ENCODE results near the gene DGCR2. TPM values are rescaled to one million over a fixed set of nuclear protein-coding genes. Genes with fewer than 3 reads are reported as not detected.

DGCR2 gene
- total and polyA plus RNA-seq, 2 experiments from 2014 or later, result 18.5 to 83.0 TPM

- H3K36me3 ChIP-seq (ENCODE audit: insufficient read depth), result no peaks in the 10 kb centered on the region
- no peak for DNase-seq (ENCODE audit: low spot score)
These were observed 82.8 kb downstream of the DGCR2 start for GRCh38 chr22:19039448-19039780.

More at GRCh38 chr22:19039448-19039780, 82.8 kb downstream of the DGCR2 start:
- Histone ChIP-seq H3K27me3 (ENCODE audit: insufficient read depth) (no peaks in the 10 kb centered on the region), H3K9me2 (ENCODE audit: insufficient read depth) (no peaks in the 10 kb centered on the region), H4K20me1 (replicated peaks; ENCODE audit: insufficient read depth) (peaks cover 4% of the 10 kb centered on the region), H3F3A (replicated peaks; ENCODE audit: low read depth) (no peaks in the 10 kb centered on the region), H2AFZ (no peak overlapping the region), H3K4me2 (no peak overlapping the region), H3K79me2 (replicated peaks; ENCODE audit: insufficient read depth) (no peaks in the 10 kb centered on the region), H3K27ac (ENCODE audit: low read depth) (no peak overlapping the region), H3K4me3 (no peak overlapping the region), H3K4me1 (ENCODE audit: insufficient read depth) (no peaks in the 10 kb centered on the region; the same call in 1 of the 2 replicates)
- Mint-ChIP-seq H3K9me3 (no peaks in the 10 kb centered on the region), H3K36me3 (ENCODE audit: low read depth) (peaks cover 16% of the 10 kb centered on the region), H3K4me1 (peaks cover 3% of the 10 kb centered on the region; the same call in 2 of the 3 replicates), H3K4me3 (no peak overlapping the region), H3K27me3 (ENCODE audit: insufficient read depth, low read depth, poor library complexity) (peaks cover 12% of the 10 kb centered on the region), H3K27ac (no peak overlapping the region)
- no peak for TF ChIP-seq STAT1 (IDR thresholded peaks at IDR 0.05; ENCODE audit: unreplicated experiment)
- no peak for TF ChIP-seq NANOG (IDR thresholded peaks at IDR 0.05; ENCODE audit: borderline replicate concordance)
- TF ChIP-seq POLR2AphosphoS5 (IDR thresholded peaks at IDR 0.05; ENCODE audit: low read depth), result no peak
- TF ChIP-seq EZH2phosphoT487 (IDR thresholded peaks at IDR 0.05; ENCODE audit: unreplicated experiment), result no peak
- no peak for TF ChIP-seq EZH2 (IDR thresholded peaks at IDR 0.05; ENCODE audit: low read depth, unreplicated experiment)
- TF ChIP-seq CREB1 (CRISPR knock-in tag; IDR thresholded peaks at IDR 0.05; ENCODE audit: low read depth), result no peak
- TF ChIP-seq CTCF (conservative IDR thresholded peaks at IDR 0.05; ENCODE audit: low read depth in 2 of 2), result no peak
- TF ChIP-seq ZNF114 (CRISPR knock-in tag; IDR thresholded peaks at IDR 0.05), result no peak
- no peak for TF ChIP-seq REST (IDR thresholded peaks at IDR 0.05; ENCODE audit: unreplicated experiment)
- no peak for TF ChIP-seq JUNB (IDR thresholded peaks at IDR 0.05; ENCODE audit: unreplicated experiment)
- TF ChIP-seq, protein P1, sequence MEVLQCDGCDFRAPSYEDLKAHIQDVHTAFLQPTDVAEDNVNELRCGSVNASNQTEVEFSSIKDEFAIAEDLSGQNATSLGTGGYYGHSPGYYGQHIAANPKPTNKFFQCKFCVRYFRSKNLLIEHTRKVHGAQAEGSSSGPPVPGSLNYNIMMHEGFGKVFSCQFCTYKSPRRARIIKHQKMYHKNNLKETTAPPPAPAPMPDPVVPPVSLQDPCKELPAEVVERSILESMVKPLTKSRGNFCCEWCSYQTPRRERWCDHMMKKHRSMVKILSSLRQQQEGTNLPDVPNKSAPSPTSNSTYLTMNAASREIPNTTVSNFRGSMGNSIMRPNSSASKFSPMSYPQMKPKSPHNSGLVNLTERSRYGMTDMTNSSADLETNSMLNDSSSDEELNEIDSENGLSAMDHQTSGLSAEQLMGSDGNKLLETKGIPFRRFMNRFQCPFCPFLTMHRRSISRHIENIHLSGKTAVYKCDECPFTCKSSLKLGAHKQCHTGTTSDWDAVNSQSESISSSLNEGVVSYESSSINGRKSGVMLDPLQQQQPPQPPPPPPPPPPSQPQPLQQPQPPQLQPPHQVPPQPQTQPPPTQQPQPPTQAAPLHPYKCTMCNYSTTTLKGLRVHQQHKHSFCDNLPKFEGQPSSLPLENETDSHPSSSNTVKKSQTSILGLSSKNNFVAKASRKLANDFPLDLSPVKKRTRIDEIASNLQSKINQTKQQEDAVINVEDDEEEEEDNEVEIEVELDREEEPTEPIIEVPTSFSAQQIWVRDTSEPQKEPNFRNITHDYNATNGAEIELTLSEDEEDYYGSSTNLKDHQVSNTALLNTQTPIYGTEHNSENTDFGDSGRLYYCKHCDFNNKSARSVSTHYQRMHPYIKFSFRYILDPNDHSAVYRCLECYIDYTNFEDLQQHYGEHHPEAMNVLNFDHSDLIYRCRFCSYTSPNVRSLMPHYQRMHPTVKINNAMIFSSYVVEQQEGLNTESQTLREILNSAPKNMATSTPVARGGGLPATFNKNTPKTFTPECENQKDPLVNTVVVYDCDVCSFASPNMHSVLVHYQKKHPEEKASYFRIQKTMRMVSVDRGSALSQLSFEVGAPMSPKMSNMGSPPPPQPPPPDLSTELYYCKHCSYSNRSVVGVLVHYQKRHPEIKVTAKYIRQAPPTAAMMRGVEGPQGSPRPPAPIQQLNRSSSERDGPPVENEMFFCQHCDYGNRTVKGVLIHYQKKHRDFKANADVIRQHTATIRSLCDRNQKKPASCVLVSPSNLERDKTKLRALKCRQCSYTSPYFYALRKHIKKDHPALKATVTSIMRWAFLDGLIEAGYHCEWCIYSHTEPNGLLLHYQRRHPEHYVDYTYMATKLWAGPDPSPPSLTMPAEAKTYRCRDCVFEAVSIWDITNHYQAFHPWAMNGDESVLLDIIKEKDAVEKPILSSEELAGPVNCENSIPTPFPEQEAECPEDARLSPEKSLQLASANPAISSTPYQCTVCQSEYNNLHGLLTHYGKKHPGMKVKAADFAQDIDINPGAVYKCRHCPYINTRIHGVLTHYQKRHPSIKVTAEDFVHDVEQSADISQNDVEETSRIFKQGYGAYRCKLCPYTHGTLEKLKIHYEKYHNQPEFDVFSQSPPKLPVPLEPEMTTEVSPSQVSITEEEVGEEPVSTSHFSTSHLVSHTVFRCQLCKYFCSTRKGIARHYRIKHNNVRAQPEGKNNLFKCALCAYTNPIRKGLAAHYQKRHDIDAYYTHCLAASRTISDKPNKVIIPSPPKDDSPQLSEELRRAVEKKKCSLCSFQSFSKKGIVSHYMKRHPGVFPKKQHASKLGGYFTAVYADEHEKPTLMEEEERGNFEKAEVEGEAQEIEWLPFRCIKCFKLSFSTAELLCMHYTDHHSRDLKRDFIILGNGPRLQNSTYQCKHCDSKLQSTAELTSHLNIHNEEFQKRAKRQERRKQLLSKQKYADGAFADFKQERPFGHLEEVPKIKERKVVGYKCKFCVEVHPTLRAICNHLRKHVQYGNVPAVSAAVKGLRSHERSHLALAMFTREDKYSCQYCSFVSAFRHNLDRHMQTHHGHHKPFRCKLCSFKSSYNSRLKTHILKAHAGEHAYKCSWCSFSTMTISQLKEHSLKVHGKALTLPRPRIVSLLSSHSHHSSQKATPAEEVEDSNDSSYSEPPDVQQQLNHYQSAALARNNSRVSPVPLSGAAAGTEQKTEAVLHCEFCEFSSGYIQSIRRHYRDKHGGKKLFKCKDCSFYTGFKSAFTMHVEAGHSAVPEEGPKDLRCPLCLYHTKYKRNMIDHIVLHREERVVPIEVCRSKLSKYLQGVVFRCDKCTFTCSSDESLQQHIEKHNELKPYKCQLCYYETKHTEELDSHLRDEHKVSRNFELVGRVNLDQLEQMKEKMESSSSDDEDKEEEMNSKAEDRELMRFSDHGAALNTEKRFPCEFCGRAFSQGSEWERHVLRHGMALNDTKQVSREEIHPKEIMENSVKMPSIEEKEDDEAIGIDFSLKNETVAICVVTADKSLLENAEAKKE (CRISPR knock-in tag; IDR thresholded peaks at IDR 0.05), result no peak
- no peak for TF ChIP-seq ETS1 (IDR thresholded peaks at IDR 0.05)
- TF ChIP-seq ZNF331 (CRISPR knock-in tag; IDR thresholded peaks at IDR 0.05; ENCODE audit: low read depth), result no peak
- no peak for ATAC-seq

All from GM23338 (cell line).